ENCODE data around the gene GRIN3A.
"Not testable (repeated sequence)": the region's sequence is repeated elsewhere in the genome, so short reads cannot be mapped to it uniquely, and the experiment has no call there.

The GRIN3A gene

GRCh38 chr9:101578378-101578777 is 160.1 kb downstream of the GRIN3A start:
- DNase-seq (ENCODE audit: low read depth in 2 of 2): no peak

DNA sequence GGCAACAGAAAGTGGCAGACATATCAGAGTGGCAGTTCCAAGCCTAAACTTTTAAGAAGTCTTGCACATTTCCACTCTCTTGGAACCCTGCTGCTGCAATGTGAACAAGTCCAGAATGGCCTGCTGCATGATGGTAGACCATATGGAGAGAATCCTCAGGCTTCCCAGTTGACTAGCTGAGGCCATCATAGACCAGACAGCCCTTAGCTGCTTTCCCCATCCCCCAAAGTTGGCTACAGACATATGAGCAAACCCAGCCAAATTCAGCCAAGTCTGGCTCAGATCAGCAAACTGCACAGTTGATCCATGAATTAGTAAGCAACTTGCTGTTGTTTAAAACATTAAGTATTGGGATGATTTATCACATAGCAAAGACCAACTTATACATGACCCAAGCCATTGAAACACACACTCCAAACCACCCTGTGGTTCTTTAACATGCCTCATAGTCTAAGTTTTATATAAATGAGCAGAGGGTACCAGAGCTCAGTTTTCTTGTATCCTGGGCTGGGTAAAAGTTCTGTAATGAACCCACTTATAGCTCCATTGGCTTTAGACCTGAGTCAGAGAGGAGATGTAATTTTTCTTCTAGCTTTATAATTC is 163.6 kb downstream of the GRIN3A start:
- no peak for DNase-seq (ENCODE audit: low read depth in 2 of 2)

DNA sequence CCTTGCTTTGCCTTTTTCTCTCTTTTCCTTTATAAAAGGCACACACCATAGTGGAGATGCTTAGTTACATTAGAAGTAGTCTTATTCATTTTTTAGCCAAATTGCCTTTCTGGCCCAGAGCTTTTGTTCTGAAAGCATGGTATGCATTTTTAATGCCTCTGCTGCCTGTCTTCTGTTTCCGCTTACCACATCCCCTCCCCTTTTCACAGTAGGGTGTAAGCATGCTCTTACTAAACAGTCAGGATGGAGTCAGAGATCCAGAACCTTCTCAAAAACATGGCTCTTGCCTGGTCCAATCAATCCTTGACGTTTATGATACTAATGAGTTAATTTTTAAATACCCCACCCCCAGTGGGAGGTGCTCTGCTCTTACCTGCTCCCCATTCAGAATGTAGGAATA is 166.1 kb downstream of the GRIN3A start:
- DNase-seq (ENCODE audit: low read depth in 2 of 2): no peak

- DNase-seq (ENCODE audit: low read depth in 2 of 2): no peak
Measured at GRCh38 chr9:101571114-101571513, 167.3 kb downstream of the GRIN3A start.

DNA sequence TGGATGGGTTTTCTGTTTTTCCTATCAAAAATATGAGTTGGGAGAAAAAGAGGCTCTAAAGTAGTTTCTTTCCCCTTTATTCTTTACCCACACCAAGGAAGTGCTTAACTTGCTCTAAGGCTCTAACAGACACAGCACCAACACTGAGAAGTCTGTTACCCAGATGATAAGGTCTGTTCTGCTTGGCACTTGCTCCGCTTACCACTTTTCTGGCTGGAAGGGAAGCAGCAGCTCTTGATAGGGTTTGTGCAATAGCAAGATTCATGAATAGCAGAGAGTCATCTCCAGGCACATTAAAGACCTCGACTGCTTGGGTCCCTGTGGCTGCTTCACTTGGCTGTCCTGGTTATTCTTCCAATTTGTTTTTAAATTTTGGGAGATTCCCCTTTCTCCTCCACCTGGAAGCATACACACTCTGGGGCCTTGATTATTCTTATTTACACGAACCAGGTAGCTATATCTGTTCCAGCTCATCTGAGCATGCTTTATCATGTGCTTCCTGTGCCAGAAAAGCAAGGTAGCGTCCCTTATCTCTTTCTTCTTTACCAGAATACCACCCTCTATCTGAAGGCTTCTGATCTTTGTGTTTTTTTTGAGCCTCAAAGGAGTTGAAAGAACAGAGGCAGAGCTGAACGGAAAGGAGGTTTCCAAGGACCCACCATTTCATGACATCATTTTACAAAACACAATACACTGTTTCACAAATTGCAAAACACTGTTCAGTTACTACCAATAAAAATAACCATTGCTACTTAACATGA is 168.5 kb downstream of the GRIN3A start:
- DNase-seq (ENCODE audit: low read depth in 2 of 2): no peak

- DNase-seq (ENCODE audit: low read depth in 2 of 2): no peak
Measured at GRCh38 chr9:101567725-101568350, 170.6 kb downstream of the GRIN3A start.

DNA sequence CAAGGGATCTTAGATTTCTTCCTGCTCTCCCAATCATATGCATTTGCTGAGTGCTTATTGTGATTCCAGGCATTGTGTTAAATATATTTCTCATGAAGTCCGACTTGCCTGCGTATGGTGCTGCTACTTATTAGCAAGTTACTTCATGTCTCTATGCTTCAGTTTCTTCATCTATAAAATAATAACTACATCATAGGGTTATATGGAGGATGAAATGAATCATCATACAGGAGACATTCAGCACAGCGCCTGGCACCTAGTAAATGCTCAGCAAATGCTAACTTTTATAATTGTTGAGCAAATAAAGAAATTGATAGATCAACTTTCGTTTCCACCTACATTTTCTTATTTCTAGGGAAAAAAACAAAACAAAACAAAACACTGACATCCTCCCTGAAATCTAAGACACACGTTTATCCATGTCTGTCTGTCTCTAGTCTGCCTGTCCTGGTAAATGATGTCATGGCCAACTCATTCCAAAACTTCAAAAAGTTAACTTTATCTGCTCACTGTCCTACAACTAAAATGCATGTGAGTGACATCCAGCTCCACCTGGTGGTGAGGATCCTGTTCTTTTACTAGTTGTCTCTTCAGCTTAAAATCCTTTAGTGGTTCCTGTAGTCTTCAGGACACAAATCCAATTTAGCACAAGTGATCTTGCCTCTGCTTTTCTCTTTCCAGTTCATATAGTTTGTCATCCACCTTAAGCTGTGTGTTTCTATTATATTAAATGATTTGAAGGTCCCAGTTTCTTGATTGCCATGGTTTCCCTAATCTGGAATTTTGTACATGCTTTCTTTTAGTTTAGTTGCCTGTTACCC is 171.3 kb downstream of the GRIN3A start:
- peak; percentile 14 to 20 for DNase-seq (ENCODE audit: low read depth in 2 of 2)

GRCh38 chr9:101564252-101564651 is 174.2 kb downstream of the GRIN3A start:
- DNase-seq (ENCODE audit: low read depth in 2 of 2): no peak

DNA sequence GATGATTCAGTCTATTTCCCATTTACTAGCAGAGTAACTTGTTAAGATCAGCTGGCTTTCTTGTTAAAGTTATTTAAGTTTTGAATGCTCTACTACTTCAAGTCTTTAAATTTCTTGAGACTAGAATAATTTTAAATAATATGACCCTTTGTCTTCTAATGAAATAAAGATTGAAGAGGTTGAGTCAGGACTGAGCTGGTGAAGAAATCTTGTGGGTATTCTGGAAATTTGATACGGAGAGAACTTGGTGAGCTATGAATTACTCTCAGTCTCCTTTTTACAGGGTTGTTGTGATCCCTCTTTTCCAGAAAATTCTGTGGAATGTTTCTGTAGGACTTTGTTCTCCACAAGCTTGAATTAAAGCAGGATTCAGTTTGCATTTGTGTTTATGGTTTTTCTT is 175.5 kb downstream of the GRIN3A start:
- no peak for DNase-seq (ENCODE audit: low read depth in 2 of 2)

GRCh38 chr9:101561740-101562139 is 176.7 kb downstream of the GRIN3A start:
- DNase-seq (ENCODE audit: low read depth in 2 of 2): no peak

- DNase-seq (ENCODE audit: low read depth in 2 of 2): not testable (repeated sequence)
Measured at GRCh38 chr9:101549472-101550098, 188.9 kb downstream of the GRIN3A start.

DNA sequence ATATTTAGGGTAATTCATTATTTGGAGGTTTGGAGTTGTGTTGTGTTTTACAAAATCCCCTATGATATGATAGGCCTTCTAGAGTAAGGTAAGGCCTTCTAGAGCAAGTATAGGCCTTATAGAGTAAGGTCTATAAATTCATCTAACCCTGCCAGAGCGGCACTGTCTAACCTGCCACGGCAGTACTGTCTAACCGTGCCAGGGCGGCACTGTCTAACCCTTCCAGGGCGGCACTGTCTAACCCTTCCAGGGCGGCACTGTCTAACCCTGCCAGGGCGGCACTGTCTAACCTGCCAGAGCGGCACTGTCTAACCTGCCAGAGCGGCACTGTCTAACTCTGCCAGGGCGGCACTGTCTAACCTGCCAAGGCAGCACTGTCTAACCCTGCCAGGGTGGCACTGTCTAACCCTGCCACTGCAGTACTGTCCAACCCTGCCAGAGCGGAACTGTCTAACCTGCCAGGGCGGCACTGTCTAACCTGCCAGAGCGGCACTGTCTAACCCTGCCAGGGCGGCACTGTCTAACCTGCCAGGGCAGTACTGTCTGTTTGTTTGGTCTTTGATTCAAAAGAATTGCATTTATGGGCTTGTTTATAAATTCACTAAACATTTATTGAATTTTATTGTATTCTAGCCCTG is 195.2 kb downstream of the GRIN3A start:
- no peak for DNase-seq (ENCODE audit: low read depth in 2 of 2)

- no peak for DNase-seq (ENCODE audit: low read depth in 2 of 2)
Measured at GRCh38 chr9:101540069-101540468, 198.4 kb downstream of the GRIN3A start.

DNA sequence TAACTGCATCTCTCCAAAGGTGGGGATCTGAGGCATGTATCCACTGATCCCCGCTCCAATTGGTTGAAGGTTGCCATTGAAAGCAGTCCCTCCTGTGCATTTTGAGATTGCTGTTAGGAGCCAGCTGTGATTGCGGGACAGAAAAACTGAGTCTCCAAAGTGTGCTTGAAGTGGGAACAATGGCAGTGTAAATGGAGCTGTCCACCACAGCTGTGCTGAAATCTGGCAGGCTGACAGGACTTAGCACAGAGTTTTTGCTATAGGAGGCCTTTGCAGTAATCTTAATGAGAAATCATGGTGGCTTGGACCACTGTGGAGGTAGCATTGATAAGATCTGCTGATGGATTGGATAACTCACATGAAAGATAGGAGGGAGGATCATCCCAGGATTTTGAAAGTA is 201.5 kb downstream of the GRIN3A start:
- no peak for DNase-seq (ENCODE audit: low read depth in 2 of 2)

GRCh38 chr9:101536351-101536750 is 202.1 kb downstream of the GRIN3A start:
- no peak for DNase-seq (ENCODE audit: low read depth in 2 of 2)

- peak; percentile 98 to 99 for DNase-seq (ENCODE audit: low read depth in 2 of 2)
Measured at GRCh38 chr9:101533334-101534204, 204.9 kb downstream of the GRIN3A start, which contains the start of gene RNF20. TSS of gene RNF20 (plus strand) at chr9:101533853. CDS start at chr9:101535424, 1,571 bp downstream.

- peak; percentile 39 to 61 for DNase-seq (ENCODE audit: low read depth in 2 of 2)
Measured at GRCh38 chr9:101530076-101530711, 208.3 kb downstream of the GRIN3A start.

DNA sequence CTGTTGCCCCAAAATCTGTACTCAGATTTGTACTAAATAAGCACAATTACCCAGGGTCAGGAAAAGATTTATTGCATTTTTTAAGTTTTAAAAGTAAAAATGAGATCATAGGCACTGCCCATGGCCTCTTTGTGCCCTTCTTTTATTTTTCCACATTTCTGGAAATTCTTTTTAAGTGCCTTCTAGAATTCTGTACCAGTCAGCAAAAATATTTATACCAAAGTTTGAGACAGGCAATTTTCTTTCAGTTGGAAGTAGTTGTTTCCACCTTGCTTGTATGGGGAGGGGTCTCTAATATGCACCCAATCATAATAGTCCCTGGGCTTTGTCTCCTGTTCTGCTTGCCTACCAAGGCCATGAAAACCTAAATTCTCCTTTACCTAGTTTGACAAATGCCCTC is 210.4 kb downstream of the GRIN3A start:
- no peak for DNase-seq (ENCODE audit: low read depth in 2 of 2)

DNA sequence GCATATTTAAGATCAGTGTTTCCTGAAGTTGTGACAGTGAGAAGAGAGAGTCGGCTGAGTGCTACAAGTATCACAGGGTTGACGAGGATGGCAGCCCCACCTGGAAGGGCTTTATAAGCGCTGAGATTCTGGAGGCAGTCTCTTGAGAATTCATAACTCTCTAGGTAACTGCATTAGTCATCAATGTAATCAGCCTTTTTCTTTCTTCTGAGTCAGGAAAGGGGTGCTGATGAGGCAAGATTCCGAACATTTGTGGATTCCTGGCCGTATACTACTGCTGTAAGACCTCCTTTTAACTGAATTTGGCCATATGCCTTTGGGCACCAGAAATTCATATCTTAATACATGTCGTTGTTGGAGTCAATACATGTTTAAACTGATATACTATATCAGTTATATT is 211.4 kb downstream of the GRIN3A start:
- DNase-seq (ENCODE audit: low read depth in 2 of 2): no peak

DNA sequence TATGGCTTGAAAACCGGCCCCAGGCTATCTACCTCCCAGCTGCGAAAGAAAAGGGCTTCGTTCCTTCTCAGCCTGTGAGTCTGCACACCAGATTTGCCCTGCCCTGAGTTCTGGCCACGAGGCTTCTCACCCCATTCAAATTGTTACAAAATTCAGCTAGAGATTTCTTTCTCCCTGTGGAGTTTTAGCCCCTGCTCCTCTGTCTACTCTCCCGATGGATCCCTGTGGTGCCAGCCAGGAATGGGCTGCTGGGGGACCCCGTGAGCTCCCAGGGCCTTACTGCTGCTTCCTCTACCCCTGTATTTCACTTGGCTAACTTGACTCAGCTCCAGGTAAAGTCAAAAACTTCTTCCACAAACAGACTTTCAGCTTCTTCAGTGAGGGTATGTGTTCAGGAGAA is 214.1 kb downstream of the GRIN3A start:
- no peak for DNase-seq (ENCODE audit: low read depth in 2 of 2)

All from stimulated activated CD4-positive, alpha-beta T cell treated with anti-CD3 and anti-CD28 coated beads, Interleukin-4, amount 100 ng/mL, for 48 hours (primary cell).